Kidney (tissue), 14 donors: ENCODE measurements around the gene RAD51B. TPM values are rescaled to one million over a fixed set of nuclear protein-coding genes. Genes with fewer than 3 reads are reported as not detected.

Experiments used
- DNase-seq, 5 donors: peaks; one replicate each; pipeline ENCODE4 v3.0.0-alpha.2; 2013 to 2020
- FAIRE-seq: peaks from 2 replicates; lab custom pipeline; 2012; peaks lifted over from hg19 to GRCh38; lab: Jason Lieb, UNC
- H3K27ac ChIP-seq, 2 donors: one replicate each; pipeline ENCODE4 v1.7.0; 2013; ENCODE audit warnings: low read depth in 2 of 2, low read length in 2 of 2, inconsistent platforms in 1 of 2
- H3K27me3 ChIP-seq: one replicate; pipeline ENCODE4 v1.7.1; 2013; ENCODE audit warnings: low read length, inconsistent platforms; ENCODE audit not compliant: control insufficient read depth, insufficient read depth
- H3K36me3 ChIP-seq, 3 donors: one replicate each; pipeline versions ENCODE4 v1.7.0 to v1.7.1; 2013; ENCODE audit warnings: low read length in 3 of 3, control low read depth in 1 of 3, inconsistent platforms in 1 of 3; ENCODE audit not compliant: insufficient read depth in 3 of 3, control insufficient read depth in 2 of 3
- H3K4me1 ChIP-seq, 3 donors: one replicate each; pipeline versions ENCODE4 v1.7.0 to v1.7.1; 2013; ENCODE audit warnings: low read length in 3 of 3, inconsistent platforms in 1 of 3, low read depth in 1 of 3; ENCODE audit not compliant: control insufficient read depth in 2 of 3, insufficient read depth in 2 of 3
- H3K4me3 ChIP-seq, 3 donors: one replicate each; pipeline versions ENCODE4 v1.7.0 to v1.8.1; 2013; ENCODE audit warnings: low read length in 3 of 3, control low read depth in 1 of 3, inconsistent platforms in 1 of 3
- H3K9ac ChIP-seq, 3 donors: one replicate each; pipeline versions ENCODE4 v1.7.0 to v1.7.1; 2013; ENCODE audit warnings: low read length in 3 of 3, control low read depth in 1 of 3, inconsistent platforms in 1 of 3
- H3K9me3 ChIP-seq, 3 donors: one replicate each; pipeline versions ENCODE4 v1.7.0 to v1.7.1; 2013; ENCODE audit warnings: low read length in 3 of 3, control low read depth in 1 of 3, inconsistent platforms in 1 of 3; ENCODE audit not compliant: control insufficient read depth in 2 of 3, insufficient read depth in 1 of 3
- CTCF ChIP-seq: IDR thresholded peaks from 3 replicates; pipeline ENCODE4 v1.5.1; 2012; ENCODE audit warnings: mild to moderate bottlenecking, moderate library complexity, borderline replicate concordance; ENCODE audit not compliant: insufficient read depth; ENCODE audit errors: extremely low read depth
- intact Hi-C: fragments of 100-400 bp; cut with DNase I; formaldehyde crosslinking; loops from one replicate; pipeline ENCODE4 v1.11.1; 2022
- polyA plus RNA-seq: library from polyadenylated mRNA; stranded (reverse); fragments of 350-450 nt; fragmentation: Illumina TruSeq; extraction: RNeasy Lipid Tissue Mini Kit (QIAGEN cat#74804); gene quantifications from one replicate; pipeline ENCODE4 v1.2.3, GENCODE V29; 2014; ENCODE audit warnings: low read depth, low replicate concordance; ENCODE audit not compliant: insufficient read depth
- total RNA-seq: library from RNA; stranded (reverse); fragmentation: NEBNext Ultra II Directional; extraction: Animal tissue kit (Norgen Biotek cat#: 25700); gene quantifications from one replicate; pipeline ENCODE4 v1.2.1, GENCODE V29; 2021
- donor health status: control.
- donor health status: control.
- donor health status: control.
- donor health status: control.
- donor health status: control.
- donor health status: DM: yes; HTN: yes; CAD: no.
- donor health status: Normal renal cell carcinoma (clear cell type).

RAD51B gene
- total and polyA plus RNA-seq, 2 donors from 2014 or later = 6.9 to 18.0 TPM

DNA sequence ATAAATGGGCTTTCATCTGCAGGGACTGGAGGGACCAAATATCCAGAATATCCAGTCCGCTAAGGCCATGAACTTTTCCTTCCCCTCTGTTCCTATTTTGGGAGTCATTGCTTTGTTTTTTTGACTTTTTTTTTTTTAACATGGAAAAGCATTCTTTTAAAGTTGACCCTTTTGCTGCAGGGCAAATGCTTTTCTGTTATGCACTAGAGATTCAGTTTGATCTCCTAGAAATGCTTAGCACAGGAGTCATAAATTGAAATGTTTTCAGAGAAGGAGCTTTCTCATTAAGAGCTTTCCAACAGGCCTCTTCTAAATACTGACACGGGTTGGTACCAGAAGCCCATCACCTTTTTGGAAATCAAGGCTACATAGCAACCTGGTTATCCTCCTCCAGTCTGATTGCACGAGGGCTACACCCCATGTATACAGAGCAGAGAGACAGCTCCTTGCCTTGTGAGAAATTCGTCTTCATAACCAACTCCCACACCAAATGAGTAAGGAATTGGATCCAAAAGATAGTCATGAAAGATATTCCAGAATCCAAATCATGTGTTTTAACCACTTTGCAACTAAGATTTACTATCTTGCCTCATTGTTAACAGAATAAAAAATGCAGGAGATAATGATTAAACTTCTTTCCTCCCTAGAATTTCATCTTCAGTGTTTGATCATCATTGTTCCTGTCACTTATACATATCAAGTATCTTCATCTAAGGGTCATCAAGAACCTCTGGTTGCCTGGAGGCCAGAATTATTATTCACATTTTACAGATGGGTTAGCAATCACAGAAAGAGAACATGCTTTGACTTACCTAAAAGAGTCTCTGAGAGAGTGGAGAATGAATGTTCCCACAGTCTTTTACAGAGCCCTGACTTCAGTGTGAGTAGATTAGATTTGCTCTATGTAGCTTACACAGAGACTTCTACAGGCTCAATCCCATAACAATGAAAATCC is 583.9 kb downstream of the RAD51B start:
- intact Hi-C loops = no loop called here
- DNase-seq (peak in 1 of 5 donors; percentile 75), FAIRE-seq (no peak)
- Histone ChIP-seq H3K27me3 (no peaks in the 10 kb centered on the region), H3K9ac (no peak overlapping the region), H3K36me3 (no peaks in the 10 kb centered on the region), H3K27ac (no peak overlapping the region), H3K4me3 (no peak overlapping the region), H3K9me3 (no peaks in the 10 kb centered on the region), H3K4me1 (peaks cover 7 to 23% (median 10%) of the 10 kb centered on the region in 3 donors)
- TF ChIP-seq CTCF = no peak

GRCh38 chr14:68404146-68404527 is 584.6 kb downstream of the RAD51B start:
- Histone ChIP-seq H3K4me3 (no peak overlapping the region), H3K4me1 (peaks cover 7 to 23% (median 10%) of the 10 kb centered on the region in 3 donors), H3K9me3 (no peaks in the 10 kb centered on the region), H3K27me3 (no peaks in the 10 kb centered on the region), H3K36me3 (no peaks in the 10 kb centered on the region), H3K27ac (no peak overlapping the region), H3K9ac (no peak overlapping the region)
- no peak for DNase-seq
- FAIRE-seq = no peak
- intact Hi-C loops = no loop called here
- no peak for TF ChIP-seq CTCF

DNA sequence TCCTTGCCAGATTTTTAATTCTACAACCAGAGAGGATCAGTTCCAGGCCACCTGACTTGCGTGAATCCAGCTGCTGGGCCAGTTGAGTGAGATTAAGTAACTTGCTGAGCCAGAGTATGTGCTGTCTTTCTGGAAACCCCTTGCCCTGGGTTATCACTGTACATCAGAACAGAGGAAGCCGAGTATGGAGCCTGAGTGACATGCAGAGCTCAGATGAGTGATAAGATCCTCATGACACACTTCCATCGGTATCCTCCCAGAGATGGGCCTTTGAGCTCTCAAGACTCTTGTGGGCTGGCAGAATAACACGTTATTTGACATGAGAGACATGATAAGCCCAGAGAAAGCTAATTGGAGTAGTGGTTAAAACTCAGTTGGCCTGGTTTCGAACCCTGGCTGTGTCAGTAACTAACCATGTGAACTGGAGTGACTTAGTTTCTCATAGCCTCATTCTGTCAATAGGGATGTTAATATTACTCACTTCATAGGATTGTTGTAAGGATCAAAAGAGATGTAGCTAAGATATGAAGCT is 585.1 kb downstream of the RAD51B start:
- no peaks in the 10 kb centered on the region for H3K36me3 ChIP-seq
- FAIRE-seq (no peak), DNase-seq (no peak)
- H3K9ac ChIP-seq = no peak overlapping the region
- H3K9me3 ChIP-seq = no peaks in the 10 kb centered on the region
- TF ChIP-seq CTCF = no peak
- intact Hi-C loops = no loop called here
- no peak overlapping the region for H3K4me3 ChIP-seq
- H3K27ac ChIP-seq = no peak overlapping the region
- H3K27me3 ChIP-seq = no peaks in the 10 kb centered on the region
- H3K4me1 ChIP-seq = peaks cover 7 to 23% (median 12%) of the 10 kb centered on the region in 3 donors
